ENCODE results near the gene ITGA3.

DNA sequence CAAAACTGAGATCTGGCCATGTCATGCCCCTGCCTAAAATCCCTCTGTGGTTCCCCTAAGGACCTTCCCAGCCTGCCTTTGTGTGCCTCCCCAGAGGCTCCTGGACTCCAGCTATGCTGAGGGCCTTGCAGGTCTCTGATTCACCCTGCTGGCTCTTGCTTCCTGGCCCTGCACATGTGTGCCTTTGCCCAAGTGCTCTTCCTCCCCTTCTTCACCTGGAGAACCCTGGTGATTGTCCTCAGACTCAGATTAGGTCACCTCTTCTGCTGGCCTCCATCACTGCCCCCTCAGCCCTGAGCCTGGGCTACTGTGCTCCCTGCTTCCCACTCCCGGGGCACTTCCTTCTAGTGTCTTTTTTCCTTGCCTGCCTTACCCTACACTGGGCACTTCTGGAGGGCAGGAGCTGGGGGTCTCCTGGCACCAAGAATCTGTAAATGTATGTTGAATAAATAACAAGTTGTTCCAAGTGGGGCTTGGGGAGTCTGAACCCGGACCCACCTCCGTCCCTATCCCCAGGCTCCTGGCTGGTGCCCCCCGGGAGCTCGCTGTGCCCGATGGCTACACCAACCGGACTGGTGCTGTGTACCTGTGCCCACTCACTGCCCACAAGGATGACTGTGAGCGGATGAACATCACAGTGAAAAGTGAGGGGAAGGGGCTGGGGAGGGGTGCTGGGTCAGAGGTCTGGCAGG lies 7.8 kb downstream of the ITGA3 start:
- TF ChIP-seq, protein P1, sequence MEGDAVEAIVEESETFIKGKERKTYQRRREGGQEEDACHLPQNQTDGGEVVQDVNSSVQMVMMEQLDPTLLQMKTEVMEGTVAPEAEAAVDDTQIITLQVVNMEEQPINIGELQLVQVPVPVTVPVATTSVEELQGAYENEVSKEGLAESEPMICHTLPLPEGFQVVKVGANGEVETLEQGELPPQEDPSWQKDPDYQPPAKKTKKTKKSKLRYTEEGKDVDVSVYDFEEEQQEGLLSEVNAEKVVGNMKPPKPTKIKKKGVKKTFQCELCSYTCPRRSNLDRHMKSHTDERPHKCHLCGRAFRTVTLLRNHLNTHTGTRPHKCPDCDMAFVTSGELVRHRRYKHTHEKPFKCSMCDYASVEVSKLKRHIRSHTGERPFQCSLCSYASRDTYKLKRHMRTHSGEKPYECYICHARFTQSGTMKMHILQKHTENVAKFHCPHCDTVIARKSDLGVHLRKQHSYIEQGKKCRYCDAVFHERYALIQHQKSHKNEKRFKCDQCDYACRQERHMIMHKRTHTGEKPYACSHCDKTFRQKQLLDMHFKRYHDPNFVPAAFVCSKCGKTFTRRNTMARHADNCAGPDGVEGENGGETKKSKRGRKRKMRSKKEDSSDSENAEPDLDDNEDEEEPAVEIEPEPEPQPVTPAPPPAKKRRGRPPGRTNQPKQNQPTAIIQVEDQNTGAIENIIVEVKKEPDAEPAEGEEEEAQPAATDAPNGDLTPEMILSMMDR (IDR thresholded peaks at IDR 0.05) = no peak
- no peak for TF ChIP-seq POLR2A (IDR thresholded peaks at IDR 0.05)
